HTR-8/SVneo (cell line): ENCODE measurements around the gene CADM2.
"Not testable (repeated sequence)": the region's sequence is repeated elsewhere in the genome, so short reads cannot be mapped to it uniquely, and the experiment has no call there.

ENCODE experiments used
- DNase-seq: peaks from one replicate; pipeline ENCODE4 v3.0.0; 2011; ENCODE audit warnings: low spot score, mixed read lengths; ENCODE audit not compliant: insufficient read length
- FAIRE-seq: peaks from 2 replicates; lab custom pipeline; 2011; peaks lifted over from hg19 to GRCh38; lab: Jason Lieb, UNC

CADM2 gene

DNA sequence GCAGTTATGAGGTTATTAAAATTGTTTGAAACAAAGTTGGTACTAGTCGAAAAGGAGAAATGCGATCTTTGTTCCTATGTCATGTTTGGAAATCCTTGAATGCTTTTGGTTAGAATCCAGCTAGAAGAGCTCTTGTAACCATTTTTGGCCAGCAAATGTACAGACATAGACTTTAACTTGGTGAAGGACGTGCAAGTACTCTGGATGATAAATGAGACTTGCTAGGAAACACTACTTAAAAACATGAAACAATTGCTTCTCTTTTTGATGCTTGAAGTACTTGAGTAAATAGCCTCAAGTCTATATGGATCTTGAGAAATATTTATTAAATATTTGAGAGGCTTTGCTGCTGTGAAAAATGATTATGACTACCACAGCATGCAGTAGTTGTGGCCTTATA, 95.8 kb downstream of the CADM2 start:
- no peak for FAIRE-seq
- no peak for DNase-seq

DNA sequence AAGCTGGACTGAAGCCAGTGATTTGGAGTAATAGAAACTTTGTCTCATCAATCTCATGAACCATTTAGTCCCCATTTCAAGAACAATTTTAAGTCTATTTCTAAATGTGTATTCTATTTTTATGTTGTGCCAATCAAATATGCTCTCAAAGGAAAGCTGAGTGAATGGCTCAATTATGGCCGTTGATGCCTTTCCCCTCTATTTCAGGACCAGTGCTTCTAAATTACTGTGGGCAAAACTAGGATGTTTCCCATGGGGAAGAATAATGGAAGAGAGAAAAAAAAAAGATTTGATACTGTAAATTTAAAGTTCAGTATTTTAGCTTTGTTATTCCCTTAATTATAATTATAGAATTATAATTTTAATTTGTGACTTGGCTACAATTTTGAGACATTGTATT, 110.1 kb downstream of the CADM2 start:
- no peak for FAIRE-seq
- no peak for DNase-seq

DNA sequence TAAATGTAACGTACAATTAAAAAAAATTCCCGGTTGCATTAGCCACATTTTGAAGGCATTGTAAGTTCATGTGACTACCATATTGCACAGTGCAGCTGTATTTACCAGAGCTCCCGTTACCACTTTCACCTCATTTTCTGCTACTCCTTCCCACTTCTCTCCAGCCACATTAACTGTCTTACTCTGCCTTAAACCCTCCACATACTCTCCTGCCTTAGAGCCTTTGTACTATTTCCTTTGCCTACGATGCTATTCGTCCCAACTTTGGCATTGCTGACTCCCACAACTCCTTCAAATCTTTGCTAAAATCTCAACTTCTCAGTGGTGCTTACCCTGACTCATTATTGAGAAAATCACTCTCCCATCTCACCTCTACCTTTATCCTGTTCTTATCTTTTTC, 115.2 kb downstream of the CADM2 start:
- FAIRE-seq (no peak), DNase-seq (no peak)

DNA sequence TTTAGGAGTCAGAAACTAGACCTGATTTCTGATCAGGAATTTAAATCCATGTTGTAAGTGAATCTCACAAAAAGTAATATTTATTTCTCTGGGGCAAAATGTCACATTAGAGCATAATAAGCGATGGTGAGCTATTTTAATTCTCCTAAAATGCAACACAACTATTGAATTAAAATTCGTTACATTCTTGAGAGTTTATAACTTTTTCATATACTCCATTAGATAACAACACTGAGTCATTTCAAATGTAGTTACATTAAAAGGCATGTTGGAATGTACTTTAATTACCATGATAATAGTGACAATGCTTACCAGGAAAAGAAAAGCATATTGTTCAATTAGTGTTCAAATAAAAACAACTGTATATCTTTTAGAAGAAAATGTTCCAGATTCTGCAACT, 116.9 kb downstream of the CADM2 start:
- FAIRE-seq: no peak
- DNase-seq: no peak

DNA sequence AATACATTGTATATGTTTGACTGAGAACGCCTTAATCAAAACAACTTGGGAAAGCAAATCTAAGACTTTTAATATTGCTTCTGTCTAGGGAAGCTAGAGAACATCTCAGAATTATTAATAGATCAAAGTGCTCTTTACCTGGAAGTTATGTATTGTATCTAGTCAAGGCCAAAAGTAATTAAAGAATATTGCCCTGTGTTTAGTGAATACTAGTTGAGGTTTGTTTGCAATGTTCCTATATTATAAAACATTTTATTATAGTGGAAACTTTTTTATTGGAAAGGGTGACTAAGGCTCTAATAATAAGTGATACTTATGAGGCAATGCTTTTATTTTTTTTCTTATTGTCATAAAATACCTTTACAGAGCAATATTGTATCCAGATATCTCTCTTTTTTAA, 118.2 kb downstream of the CADM2 start:
- DNase-seq: no peak
- no peak for FAIRE-seq

DNA sequence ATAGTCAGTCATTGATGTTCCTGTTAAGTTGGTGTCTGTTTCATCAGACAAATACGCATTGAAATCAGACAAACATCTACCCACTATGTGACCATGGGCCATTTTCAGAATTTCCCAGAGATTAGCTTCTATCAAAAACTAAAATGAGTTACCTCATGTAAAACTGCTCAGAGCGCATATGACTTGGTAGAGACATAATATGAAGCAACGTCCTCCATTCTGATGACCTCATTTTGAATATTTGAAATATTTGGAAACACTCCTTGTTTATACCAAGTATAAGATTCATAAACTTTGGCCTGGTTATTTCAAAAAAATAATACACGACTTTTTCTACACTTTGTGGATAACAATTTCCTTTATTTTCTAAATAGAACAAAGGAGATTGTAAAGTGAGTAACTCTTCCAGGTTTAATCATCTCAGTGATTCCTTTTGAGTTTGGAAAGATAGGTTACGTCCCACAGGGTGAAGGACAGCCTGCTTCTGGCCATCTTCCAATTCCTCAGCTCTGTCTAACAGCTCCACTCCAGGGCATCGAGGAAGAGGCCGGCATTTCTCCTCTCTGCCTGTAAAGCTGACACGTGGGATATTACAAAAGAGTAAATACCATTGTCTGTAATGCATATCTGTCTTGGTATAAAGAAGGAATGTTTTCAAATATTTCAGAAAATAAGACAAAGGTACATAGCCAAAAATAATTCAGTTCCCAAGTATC, 122.6 kb downstream of the CADM2 start:
- no peak for FAIRE-seq
- DNase-seq: peak; percentile 2

DNA sequence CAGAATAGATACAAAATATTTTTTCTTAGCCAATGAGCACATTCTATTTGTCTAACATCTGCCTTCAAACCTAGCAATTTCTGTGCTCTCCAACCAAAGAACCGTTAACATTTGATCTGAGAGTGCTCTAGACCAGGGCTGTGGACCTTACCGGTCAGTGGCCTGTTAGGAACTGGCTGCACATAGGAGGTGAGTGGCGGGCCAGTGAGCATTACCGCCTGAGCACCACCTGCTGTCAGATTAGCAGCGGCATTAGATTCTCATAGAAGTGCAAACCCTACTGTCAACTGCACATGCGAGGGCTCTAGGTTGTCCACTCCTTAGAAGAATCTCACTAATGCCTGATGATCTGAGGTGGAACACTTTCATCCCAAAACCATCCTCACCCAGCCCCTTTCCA, 131.7 kb downstream of the CADM2 start:
- FAIRE-seq: no peak

DNA sequence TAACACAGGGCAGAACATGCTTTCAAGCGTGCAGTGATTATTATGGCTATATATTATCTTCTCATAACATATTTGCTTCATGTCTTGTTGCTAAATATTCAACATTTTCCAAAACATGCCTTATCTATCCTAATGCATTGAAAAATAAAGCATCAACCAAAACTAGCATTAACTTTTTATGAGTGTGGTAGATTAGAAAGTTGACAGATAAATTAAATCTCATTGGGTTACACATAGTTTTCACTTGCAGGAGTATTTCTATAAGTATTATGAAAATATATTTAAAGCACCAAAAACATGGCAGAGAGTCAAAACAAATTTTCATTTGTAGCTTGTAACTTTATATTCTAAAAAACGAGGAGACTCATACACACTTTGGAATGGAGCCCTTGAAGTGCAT, 141.5 kb downstream of the CADM2 start:
- FAIRE-seq (no peak), DNase-seq (no peak)

More for the DNA sequence above, 131.7 kb downstream of the CADM2 start:
- DNase-seq: no peak

DNA sequence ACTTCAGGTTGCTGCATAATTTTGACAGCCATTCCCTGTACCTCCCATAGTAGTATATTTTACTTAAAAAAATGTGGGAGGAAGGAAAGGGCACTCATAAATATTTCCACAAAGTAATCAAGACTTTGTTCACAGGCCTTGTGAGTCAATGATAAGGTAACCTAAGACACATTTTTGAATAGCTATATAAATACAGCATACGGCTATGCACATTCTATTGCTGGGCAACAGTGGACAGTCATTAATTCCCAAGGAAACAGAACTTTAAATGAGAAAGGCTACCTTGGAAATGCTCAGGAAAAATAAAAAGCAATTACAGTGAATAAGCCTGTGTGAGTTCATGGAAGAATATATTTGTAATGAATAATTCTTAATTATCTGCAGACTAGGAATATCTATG, 144.0 kb downstream of the CADM2 start:
- FAIRE-seq (no peak), DNase-seq (no peak)

DNA sequence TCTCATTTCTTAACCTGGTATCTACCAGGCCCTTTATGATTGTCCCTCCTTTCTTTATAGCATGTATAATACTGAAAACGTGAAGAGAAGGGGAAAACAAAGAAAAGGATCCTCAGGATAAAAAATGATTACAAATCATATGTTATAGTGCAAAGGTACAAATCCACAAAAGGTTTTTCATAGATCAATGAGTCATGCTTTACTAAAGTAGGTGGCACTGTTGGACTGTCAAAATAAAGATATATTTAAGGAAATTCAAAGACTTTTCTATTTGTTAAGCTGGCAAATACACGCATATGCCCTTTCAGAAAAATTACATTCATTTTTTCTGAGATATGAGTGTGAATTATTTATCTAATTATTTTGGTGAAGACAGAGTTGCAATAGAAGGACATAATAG, 151.6 kb downstream of the CADM2 start:
- DNase-seq (no peak), FAIRE-seq (no peak)

DNA sequence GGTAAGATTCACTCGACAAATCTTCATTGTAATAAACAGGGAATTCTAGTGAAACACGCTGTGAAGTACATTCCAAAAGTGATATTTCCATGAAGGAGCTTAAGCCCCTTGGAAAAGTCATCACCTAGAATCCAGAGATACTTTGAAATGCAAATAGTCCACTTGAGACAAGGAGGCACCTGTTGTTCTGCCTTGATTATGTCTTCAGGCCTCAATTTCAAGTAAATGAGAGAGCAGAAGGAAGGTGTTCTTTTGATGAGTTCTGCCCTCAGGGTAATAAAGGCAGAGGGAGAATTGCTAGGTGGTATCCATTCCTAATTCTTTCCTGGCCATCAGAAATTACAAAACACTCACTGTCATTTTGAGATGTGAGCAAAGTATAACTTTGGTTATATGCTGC, 162.1 kb downstream of the CADM2 start:
- no peak for FAIRE-seq
- DNase-seq: no peak

DNA sequence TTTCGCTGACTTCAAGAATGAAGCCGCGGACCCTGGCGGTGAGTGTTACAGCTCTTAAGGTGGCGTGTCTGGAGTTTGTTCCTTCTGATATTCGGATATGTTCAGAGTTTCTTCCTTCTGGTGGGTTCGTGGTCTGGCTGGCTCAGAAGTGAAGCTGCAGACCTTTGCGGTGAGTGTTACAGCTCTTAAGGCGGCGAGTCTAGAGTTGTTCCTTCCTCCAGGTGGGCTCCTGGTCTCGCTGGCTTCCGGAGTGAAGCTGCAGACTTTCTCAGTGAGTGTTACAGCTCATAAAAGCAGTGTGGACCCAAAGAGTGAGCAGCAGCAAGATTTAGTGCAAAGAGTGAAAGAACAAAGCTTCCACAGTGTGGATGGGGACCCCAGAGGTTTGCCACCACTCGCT, 174.1 kb downstream of the CADM2 start:
- DNase-seq, FAIRE-seq: not testable (repeated sequence)

DNA sequence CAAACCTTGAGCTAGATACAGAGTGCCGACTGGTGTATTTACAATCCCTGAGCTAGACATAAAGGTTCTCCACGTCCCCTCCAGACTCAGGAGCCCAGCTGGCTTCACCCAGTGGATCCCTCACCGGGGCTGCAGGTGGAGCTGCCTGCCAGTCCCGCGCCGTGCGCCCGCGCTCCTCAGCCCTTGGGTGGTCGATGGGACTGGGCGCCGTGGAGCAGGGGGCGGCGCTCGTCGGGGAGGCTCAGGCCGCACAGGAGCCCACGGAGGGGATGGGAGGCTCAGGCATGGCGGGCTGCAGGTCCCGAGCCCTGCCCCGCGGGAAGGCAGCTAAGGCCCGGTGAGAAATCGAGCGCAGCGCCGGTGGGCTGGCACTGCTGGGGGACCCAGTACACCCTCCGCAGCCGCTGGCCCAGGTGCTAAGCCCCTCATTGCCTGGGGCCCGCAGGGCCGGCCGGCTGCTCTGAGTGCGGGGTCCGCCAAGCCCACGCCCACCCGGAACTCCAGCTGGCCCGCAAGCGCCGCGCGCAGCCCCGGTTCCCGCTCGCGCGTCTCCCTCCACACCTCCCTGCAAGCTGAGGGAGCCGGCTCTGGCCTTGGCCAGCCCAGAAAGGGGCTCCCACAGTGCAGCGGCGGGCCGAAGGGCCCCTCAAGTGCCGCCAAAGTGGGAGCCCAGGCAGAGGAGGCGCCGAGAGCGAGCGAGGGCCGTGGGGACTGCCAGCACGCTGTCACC, 175.1 kb downstream of the CADM2 start:
- not testable (repeated sequence) for DNase-seq, FAIRE-seq

DNA sequence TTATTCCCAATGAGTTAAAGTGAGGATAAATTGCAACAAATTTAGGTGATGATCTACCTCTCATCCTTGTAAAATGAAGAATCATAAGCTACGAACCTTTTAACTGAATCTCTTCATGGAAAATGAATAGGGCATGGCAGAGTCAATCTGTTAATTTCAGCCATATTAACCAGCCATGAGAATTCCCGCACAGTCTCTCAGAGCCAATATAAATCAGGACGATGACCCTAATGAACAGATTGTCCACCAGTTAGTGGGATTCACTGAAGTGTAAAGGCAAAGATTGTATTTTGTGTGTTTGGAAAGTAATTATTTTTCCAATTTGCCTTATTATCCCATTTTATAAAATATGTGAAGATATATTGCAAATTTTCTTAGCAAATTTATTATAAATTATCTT, 183.8 kb downstream of the CADM2 start:
- FAIRE-seq: no peak
- no peak for DNase-seq

DNA sequence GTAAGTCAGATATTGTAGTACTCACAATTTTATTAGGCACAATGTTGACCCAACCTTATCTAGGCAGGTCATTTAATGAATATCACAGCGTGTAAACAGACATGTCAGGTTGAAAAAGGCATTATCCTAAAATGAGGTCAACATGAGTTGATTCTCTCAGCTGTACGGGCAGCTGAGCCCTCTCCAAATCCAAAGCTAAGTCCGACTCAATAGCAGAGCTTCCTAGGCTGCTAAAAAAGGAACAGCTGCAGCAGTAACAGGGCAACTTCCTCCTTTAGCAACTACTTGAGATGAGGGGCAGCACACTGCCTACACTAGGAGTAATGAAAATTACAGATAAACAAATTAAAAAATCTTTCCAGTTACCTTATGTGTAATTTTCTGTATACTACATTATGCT, 189.2 kb downstream of the CADM2 start:
- DNase-seq: no peak
- no peak for FAIRE-seq

DNA sequence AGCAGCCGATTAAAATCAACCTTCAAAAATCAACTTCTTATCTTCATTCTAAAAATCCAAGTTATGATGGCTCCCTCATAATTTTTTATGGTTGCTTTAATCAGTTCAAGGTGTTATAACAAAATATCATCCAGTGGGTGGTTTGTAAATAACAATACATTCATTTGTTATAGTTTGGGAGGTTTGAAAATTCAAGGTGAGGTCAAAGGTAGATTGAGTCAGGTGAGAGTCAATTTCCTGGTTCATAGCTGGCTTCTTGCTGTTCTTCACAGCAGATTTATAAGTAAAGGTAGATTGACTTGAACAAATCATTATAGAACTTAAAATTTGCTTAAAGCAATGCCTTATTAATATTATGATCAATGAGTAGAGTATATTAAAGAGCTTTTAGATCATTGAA, 192.8 kb downstream of the CADM2 start:
- DNase-seq: no peak
- no peak for FAIRE-seq

DNA sequence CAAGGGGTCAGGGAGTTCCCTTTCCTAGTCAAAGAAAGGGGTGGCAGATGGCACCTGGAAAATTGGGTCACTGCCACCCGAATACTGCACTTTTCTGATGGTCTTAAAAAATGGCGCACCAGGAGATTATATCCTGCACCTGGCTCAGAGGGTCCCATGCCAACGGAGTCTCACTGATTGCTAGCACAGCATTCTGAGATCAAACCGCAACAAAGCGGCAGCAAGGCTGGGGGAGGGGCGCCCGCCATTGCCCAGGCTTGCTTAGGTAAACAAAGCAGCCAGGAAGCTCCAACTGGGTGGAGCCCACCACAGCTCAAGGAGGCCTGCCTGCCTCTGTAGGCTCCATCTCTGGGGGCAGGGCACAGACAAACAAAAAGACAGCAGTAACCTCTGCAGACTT, 194.5 kb downstream of the CADM2 start:
- FAIRE-seq, DNase-seq: not testable (repeated sequence)

DNA sequence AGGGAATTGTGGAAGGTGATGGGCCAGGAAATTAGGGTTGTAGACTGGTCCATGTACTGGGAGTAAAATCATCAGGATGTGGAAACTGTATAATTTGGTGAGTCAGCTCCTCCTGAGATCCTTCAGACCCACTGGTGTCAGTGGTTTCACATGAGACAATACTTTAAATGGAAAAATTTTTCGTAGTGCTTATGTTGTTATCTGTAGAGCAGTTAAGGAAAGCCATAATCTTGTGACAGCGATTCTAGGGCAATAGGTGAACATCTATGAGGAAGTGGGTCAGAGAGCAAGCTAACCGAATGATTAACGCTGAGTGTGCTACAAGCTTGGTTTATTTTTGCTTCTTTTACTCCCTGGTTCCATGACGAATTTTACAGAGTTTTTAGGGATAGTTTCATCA, 200.6 kb downstream of the CADM2 start:
- DNase-seq: no peak
- FAIRE-seq: no peak

DNA sequence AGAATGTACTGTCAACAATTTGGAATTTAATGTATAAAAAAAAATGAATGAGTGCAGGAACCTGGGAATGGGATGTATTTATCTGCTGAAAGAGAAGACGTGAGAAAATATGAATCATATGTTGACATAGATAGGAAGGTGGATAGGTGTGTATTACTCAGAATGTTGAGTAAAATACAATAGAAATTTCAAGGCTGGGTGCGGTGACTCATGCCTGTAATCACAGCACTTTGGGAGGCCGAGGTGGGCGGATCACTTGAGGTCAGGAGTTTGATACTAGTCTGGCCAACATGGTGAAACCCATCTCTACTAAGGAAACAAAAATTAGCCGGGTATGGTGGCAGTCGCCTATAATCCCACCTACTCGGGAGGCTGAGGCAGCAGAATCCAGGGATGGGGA, 202.8 kb downstream of the CADM2 start:
- FAIRE-seq (no peak), DNase-seq (no peak)

DNA sequence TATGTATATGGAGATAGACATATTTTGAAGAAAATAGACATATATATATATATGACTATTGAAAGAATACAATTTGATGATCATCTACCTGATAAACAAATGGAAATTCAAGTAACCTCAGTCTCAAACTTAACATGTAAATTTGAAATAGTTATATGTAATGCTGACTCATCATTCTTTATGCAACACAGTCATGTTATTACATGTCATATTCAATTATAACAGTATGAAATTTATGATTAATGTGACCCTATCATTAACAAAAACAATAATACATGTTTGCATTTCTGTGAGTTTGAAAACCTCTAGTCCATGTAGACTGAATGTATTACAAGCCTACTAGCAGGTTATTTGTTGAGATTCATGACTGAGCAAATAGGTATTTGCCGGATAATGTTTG, 204.1 kb downstream of the CADM2 start:
- no peak for FAIRE-seq
- no peak for DNase-seq

DNA sequence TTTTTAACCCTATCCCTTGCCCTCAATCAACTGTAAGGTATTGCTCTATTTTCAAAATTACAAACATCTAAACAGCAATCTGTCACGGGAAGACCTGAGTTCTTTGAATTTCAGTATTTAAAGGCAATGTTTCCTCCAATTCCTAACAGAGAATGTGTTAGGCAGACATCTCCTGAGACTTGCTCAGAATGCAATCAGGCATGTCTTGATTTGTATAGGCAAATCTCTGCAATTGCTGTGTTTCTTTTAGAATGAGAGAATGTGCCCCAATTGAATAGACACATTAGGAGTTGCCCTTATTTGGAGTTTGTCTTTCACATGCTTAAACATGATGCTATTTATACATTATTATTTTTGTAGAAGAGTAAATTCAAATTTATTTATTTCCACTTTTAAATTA, 205.6 kb downstream of the CADM2 start:
- no peak for FAIRE-seq
- DNase-seq: no peak

DNA sequence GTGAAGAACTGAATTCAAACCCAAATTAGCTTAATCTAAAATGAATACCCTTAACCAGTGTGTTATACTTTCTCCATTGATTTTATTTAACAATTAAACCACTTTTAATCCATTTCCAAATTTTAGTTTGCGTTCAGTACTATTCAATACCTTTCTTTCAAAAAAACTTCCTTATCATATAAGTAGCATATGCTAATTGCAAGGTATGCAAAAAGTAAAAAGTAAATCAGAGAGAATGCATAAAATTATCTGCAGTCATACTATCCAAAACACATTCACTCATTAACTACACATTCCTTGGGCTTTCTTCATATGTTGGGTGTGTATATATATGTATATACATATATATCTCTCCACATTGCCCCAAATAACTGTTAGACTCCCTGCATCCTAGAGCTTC, 208.8 kb downstream of the CADM2 start:
- FAIRE-seq (no peak), DNase-seq (no peak)
